CD4-positive, alpha-beta T cell treated with Interleukin-4 for 1 hour (primary cell): ENCODE measurements around the gene CCDC9B.

Source experiments
- DNase-seq, 2 donors: peaks; one replicate each; pipeline ENCODE4 v3.0.0-alpha.2; 2020 to 2022

The CCDC9B gene

DNA sequence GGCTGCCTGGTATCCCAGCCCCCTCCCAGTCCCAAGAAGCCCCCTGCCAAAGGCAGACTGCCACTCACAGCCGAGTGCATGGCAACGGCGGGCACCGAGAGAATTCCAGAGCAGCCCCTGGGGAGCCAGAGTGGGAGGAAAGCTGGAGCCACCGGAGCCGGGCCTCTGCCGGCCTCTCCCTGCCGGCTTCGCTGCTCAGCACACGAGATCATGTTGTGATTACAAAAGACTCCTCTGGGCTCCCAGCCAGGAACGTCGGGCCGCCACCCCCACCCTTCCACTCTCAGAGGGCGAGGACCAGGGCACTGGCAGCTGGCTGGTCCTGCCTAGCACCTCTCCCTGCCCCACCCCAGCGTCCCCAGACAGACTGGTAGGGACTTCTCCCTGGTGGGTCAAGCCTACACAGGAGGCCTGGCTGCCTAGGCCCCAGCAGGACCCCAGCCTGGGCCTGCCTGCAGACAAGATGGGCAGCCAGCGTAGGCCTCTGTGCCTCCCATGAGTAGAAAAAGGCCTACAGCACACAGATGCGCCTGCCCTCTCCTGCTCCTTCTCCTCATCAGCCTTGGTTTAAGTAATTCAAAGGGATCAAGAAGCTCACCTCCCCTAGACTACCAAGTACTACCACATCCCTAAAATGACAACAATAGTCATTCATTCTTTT is at the start of gene CCDC9B:
Gene CCDC9B (minus strand): TSS at position 200 of the 661 bp plus-strand sequence. CDS start 120 bp downstream, at position 80.
- peak in 1 of 2 donors; percentile 27 for DNase-seq

DNA sequence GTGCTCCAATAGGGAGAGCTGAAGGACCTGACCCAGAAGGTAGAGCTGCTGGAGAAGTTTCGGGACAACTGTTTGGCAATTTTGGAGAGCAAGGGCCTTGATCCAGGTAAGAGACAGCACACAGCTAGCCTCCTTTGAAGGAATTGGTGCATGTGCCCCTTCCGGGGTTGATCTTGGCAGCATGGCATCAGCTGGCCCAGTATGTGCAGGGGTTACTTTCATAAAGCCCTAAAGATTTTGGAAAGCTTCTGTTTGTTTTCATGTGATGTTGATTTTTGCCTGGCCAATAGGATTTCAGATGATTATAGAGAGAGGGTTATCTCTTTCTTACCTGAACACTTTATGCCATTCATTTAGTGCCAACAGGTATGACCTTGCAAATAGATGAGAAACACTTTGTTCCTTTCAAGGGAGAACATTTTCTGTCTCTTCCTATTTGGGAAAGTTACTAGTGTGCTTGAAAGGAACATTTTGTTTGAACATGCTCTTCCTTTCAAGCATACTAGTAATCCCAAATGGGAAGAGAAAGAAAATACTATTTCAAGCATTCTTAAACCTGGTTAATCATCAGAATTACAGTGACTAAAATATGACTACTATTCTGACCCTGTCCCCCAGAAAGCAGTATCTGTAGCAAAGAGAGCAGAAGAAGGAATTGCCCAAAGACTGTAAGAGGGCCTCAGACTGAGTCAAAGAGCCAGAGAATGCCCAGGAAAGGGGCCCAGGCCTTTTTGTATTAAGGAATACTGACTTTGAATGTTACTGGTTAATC is 49.3 kb upstream of the CCDC9B start:
- no peak for DNase-seq

DNA sequence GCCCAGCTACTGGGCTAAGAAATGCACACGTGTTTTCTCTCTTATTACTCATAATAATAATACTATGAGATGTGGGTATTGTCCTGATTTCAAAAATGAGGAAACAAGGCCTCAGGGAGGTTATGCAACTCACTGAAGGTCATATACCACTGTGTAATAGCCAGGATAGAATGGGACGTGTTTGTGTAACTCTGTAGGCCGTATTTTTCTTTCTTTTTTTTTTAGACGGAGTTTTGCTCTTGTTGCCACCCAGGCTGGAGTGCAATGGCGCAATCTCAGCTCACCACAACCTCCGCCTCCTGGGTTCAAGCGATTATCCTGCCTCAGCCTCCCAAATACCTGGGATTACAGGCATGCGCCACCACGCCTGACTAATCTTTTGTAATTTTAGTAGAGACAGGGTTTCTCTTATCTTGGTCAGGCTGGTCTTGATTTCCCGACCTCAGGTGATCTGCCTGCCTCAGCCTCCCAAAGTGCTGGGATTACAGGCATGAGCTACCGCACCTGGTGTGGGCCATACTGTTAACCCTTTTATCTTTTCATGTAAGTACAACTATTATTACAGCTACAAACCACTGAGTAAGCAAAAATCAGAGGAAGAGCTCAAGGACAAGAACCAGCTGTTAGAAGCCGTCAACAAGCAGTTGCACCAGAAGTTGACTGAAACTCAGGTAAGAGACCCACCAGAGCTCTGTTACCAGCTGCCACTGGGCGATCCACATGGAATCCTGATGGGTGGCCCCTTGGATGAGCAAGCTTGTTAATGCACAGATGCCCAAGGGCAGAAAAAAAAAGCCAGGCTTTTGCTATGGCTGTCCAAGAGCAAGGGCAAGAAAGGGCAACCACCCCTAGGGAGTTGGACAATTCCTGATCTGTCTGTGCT is 48.4 kb upstream of the CCDC9B start:
- peak in 1 of 2 donors; percentile 36 for DNase-seq

DNA sequence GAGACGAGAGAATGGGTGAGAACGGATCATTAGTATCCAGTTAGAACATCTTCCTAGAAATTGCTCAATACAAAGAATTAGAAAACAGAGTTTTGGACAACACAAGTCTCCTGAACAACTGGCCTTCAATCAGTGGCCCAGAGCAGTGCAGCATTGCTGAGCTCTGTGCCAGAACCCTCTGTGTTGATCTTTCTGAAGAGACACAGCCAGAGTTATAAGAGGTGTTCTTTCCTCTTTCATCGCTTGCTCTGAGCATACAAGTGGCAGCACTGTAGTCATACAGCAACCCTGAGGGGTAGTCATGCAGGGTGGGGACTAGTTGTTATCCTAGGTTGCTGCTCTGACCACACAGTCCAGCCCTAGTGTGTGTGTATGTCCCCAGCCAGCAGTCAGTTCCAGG is 45.7 kb upstream of the CCDC9B start:
- DNase-seq, result no peak

DNA sequence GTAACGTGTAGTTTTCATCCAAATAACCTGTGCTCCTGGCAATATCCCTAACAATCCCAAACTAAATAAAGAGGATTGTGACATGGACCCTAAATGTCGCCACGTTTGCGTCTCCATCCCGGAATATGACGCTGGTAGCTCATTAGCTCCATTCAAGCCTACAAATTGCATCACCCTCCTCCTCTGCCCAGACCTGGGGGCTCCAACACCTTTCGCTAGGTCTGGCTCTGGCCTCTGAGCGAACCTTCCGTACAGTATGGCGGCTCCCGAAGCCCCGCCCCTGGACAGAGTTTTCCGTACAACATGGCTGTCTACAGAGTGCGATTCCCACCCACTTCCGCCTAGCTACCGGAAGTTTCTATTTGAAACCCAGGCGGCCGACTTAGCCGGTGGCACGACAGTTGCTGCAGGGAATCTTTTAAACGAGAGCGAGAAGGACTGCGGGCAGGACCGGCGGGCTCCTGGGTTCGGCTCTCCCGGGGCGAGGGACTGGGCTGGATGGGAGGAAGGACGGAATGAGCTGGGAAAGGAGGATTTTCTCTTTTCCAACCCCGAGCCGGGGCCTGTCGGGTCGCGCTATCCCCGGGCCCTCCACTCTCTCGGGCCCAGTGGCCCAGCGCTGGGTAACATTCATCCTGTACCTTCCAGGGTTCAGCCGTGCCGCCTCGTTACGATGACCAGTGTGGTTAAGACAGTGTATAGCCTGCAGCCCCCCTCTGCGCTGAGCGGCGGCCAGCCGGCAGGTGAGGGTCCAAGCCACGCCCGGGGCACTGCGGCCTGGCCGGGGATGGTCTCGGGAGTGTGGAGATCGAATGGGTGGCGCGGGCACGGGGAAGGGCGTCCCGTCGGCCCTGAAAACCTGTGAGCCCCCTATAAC is 42.1 kb upstream of the CCDC9B start, which contains the start of gene KNSTRN:
Gene KNSTRN (plus strand): TSS at position 142 of the 877 bp plus-strand sequence. CDS start 115 bp downstream, at position 257.
- DNase-seq, result peak; percentile 94

DNA sequence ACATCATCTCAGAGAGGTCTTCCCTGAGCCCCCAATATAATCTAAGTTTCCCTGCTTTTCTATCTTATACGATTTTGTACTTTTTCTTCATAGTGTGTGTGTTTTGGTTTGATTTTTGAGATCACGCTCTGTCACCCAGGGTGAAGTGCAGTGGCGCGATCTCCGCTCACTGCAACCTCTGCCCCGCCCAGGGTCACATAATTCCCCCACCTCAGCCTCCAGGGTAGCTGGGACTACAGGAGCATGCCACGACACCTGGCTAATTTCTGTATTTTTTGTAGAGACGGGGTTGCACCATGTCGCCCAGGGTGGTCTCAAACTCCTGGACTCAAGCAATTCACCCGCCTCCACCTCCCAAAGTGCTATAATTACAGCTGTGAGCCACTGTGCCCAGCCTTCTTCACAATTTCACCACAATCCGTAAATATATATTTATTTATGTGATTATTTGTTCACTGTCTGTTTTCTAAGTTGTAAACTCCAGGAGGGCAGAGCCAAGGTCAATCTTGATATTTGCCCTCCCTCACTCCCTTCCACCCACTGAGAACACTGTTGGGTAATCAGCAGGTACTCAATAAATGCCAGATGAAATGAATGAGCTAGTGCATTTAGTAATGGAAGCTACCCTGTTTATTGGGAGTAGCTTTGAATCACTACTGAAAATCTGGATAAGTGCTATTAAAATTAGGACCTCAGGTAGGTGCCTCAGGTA is 41.2 kb upstream of the CCDC9B start:
- DNase-seq, result no peak

DNA sequence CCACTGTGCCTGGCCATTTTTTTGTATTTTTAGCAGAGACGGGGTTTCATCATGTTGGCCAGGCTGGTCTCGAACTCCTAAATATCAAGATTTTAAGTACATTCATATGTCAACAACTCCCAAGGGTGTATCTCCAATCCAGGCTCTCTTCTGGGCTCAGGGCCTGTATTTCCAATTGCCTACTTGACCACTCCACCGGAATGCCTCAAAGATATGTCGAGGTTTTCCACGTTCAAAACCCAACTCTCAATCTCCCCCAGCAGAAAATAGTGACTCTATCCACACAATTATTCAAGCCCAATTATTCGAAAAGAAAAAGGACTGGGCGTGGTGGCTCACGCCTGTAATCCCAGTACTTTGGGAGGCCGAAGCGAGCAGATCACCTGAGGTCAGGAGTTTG is 39.9 kb upstream of the CCDC9B start:
- no peak for DNase-seq

DNA sequence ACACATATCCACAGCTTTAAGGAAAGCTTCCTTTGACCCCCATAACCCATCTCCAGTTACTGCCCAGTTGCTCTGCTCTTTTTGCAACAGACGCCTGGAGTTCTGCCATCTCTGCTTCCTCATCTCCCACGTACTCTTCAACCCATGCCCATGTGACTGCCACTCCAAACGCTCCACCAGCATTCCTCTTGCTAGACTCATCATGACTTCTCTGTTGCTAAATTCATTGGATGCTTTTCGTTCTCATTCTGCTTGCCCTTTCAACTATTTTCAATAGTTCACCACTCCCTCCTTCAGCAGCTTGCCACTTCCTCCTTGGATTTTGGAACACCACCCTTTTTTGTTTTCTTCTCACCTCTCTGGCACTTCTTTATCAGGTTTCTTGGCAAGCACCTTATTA is 39.1 kb upstream of the CCDC9B start:
- no peak for DNase-seq

DNA sequence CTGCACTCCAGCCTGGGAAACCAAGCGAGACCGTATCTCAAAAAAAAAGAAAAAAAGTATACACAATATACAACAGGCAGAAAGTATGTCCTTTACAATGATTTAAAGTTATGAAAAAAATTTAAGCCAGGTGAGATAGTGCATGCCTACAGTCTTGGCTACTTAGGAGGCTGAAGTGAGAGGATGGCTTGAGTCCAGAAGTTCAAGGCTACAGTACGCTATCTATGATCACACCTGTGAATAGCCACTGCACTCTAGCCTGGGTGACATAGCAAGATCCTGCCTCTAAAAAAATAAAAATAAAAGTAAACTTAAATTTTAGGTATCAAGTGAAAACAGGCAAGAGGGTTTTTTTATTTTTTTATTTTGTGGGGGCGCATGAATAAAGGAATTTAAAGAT is 38.6 kb upstream of the CCDC9B start:
- DNase-seq, result no peak

DNA sequence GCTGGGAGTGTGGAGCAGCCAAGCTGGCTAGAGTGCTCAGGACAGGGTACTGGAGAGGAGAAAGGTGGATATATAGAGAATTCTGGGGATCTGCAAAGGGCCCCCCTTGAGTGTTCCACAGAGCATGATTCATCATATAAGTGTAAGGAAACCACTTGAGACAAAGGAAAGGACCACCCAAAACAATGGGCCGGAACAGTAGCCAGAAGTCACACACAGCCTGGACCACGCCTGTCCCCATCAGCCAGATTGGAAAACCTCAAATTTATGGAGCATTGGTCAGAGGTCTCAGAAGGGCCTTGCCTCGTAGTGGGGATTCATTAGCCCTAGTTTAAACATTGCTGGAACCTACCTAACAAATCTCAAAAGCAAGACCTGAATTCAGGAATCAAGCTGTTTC is 36.9 kb upstream of the CCDC9B start:
- no peak for DNase-seq

DNA sequence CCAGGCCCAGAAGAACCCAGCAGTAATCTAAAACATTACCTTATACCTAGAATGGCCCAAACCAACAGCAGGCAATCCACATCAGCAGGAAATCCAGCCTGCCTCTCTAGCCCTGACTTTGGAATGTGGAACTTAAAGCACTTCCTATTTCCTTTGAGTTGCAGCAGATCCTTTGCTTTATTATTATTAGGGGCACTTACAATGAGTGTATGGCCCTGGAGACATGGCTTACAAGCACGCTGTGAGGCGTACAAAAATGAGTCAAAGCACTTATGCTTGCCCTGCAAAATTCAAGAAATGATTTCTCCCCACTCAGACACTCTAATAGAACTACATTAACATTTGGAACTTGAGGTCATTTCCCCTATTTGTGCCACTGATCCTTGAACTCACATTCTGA is 32.2 kb upstream of the CCDC9B start:
- DNase-seq, result no peak

DNA sequence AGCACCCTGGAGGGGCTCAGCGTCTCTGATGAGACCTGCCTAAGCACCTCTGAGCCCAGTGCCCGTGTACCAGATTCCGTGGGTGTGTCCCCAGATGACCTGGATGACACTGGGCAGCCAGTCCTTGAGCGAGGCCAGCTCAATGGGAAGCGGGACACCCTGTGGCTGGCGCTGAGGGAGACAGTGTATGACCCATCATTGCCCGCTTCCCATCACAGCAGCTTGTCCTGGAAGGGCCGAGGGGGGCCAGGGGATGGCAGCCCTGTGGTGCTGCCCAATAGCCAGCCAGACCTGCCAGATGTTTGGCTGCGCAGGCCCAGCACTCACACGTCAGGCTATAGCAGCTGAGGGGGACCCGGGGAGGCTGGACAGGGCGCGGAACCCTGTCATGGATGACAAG is 29.2 kb upstream of the CCDC9B start:
- no peak for DNase-seq

DNA sequence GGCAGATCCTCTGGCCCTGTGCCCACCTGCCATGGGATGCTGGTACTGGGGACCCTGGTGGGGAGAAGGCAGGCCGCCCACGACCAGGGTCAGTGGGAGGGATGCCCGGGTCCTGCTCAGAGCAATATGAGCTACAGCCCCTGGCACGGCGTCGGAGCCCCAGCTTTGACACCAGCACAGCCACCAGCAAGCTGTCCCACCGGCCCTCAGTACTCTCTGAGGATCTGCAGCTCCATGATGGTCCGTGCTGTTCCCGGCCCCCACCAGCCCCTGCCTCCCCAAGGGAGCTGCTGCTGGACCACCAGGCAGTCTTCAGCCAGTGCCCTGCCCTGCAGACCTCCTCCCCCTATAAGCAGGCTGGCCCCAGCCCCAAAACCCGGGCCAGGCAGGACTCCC is 28.7 kb upstream of the CCDC9B start:
- DNase-seq, result no peak

DNA sequence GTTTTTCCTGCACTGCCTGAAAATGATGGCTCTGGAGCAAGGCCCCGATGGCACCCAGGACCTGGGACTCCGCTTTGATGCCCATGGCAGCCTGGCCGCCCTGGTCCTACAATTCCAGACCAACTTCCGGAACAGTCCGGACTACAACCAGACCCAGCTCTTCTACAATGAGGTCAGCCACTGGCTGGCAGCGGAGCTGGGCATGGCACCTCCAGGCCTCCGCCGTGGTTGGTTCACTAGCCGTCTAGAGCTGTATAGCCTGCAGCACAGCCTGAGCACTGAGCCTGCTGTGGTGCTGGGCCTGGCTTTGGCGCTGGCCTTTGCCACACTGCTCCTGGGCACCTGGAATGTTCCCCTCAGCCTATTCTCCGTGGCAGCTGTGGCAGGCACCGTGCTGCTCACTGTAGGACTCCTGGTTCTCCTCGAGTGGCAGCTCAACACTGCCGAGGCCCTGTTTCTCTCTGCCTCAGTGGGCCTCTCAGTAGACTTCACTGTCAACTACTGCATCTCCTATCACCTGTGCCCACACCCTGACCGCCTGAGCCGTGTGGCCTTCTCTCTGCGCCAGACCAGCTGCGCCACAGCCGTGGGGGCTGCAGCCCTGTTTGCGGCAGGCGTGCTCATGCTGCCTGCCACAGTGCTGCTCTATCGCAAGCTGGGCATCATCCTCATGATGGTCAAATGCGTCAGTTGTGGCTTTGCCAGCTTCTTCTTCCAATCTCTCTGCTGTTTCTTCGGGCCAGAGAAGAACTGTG is 28.2 kb upstream of the CCDC9B start:
- no peak for DNase-seq

DNA sequence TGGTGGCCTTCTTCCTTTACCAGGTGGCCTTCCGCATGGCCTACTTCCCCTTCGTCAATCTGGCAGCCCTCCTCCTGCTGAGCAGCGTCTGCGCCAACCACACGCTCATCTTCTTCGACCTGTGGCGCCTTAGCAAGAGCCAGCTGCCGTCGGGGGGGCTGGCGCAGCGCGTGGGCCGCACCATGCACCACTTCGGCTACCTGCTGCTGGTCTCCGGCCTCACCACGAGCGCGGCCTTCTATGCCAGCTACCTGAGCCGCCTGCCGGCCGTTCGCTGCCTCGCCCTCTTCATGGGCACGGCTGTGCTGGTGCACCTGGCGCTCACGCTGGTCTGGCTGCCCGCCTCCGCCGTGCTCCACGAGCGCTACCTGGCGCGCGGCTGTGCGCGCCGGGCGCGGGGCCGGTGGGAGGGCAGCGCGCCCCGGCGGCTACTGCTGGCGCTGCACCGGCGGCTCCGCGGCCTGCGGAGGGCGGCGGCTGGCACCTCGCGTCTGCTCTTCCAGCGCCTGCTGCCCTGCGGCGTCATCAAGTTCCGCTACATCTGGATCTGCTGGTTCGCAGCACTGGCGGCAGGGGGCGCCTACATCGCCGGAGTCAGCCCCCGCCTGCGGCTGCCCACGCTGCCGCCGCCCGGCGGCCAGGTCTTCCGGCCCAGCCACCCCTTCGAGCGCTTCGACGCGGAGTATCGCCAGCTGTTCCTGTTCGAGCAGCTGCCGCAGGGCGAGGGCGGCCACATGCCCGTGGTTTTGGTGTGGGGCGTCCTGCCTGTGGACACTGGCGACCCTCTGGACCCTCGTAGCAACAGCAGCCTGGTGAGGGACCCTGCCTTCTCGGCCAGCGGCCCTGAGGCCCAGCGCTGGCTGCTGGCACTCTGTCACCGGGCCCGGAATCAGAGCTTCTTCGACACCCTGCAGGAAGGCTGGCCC is 27.2 kb upstream of the CCDC9B start:
- peak; percentile 93 to 94 for DNase-seq

DNA sequence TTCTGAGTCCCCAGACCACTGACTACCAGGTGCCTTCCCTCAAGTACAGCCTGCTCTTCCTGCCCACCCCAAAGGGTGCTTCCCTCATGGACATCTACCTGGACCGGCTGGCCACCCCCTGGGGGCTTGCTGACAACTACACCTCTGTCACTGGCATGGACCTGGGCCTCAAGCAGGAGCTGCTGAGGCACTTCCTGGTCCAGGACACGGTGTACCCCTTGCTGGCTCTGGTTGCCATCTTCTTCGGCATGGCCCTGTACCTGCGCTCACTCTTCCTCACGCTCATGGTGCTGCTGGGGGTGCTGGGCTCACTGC is 26.6 kb upstream of the CCDC9B start:
- DNase-seq, result no peak

DNA sequence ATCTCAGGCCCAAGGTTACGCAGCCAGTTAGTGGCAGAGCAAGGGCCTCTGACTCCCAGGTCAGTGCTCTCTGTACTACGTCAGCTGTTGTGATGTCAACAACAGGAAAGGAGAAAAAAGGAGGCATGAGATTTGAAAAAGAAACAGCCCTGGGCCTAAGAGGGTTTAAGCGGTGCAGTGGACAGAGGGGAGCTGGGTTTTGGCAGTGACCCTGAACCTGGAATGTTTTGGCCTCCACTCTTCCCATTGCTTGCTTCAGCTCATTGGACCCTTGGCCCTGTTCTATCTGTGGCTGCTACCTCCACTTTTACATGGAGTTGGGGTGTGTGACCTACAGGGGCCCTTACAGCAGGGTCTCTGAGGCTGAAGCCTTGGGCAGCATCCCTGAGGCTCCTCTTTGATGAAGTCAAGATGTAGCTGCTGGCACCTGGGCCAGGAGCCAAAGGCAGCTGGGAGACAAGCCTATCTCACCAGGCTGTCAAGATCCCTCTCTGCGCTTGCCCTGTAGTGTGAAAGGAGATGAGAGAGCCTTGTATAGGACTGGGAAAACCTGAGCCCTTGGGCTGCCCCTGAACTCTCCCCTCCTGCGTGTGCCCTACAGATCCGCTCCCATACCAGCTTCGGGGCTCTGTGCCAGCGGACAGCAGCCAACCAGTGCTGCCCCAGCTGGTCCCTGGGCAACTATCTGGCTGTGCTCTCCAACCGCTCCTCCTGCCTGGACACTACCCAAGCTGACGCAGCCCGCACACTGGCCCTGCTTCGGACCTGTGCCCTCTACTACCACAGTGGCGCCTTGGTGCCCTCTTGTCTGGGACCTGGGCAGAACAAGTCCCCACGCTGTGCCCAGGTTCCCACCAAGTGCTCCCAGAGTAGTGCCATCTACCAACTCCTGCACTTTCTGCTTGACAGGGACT is 26.0 kb upstream of the CCDC9B start:
- DNase-seq, result no peak

DNA sequence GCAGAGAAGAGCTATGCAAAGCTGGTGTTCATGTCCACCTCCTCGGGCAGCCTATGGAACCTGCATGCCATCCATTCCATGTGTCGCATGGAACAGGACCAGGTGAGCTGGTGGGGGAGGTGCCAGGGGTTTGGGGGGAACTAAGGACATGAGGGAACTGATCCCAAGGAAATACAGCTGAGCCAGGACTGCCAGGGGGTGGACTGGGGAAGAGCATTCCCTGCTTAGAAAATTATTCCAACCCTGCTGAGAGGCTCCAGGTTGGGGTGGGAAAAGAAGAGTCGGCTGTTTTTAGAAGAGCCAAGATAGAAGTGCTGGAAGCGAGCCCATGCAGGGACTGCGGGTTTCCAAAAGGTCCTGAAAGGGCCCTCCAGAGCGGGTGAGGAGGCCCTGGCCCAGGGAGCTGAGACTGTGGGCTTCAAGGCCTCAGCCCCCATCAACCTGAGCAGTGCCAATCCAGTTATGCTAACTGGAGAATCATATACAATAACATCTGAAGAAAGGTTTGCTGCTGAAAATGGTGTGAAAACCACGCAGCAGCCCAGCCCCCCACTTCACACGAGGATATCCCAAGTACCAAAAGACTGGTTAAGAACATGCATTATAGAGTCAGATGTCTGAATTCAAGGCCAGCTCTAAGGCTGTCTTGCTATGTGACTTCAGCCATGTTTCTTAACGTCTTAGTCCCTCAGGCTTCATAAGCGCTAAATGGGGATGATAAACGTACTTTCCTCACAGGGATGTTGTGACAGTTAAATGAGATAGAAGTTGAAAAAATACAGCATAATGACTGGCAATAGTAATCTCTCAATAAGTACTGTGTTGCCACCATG is 25.1 kb upstream of the CCDC9B start:
- no peak for DNase-seq
